ENCODE measurements around the gene SERPINI2.

The SERPINI2 gene

DNA sequence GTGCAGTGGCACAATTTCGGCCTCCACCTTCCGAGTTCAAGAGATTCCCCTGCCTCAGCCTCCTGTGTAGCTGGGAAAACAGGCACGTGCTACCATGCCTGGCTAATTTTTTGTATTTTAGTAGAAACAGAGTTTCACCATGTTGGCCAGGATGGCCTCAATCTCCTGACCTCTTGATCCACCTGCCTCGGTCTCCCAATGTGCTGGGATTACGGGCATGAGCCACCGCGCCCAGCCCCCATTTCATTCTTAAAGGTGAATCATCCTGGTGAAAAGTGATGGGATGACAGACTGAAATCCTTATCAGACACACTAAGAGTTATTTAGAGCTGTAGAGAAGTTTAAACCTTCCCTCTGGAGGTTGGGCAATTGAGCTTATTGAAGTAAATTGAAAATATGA lies 24.1 kb upstream of the SERPINI2 start:
- no peak for DNase-seq (ENCODE audit: low read depth)
- no peak overlapping the region for H3K4me3 ChIP-seq (ENCODE audit: low read length)
- TF ChIP-seq, protein P1, sequence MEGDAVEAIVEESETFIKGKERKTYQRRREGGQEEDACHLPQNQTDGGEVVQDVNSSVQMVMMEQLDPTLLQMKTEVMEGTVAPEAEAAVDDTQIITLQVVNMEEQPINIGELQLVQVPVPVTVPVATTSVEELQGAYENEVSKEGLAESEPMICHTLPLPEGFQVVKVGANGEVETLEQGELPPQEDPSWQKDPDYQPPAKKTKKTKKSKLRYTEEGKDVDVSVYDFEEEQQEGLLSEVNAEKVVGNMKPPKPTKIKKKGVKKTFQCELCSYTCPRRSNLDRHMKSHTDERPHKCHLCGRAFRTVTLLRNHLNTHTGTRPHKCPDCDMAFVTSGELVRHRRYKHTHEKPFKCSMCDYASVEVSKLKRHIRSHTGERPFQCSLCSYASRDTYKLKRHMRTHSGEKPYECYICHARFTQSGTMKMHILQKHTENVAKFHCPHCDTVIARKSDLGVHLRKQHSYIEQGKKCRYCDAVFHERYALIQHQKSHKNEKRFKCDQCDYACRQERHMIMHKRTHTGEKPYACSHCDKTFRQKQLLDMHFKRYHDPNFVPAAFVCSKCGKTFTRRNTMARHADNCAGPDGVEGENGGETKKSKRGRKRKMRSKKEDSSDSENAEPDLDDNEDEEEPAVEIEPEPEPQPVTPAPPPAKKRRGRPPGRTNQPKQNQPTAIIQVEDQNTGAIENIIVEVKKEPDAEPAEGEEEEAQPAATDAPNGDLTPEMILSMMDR (IDR thresholded peaks at IDR 0.05; ENCODE audit: insufficient read depth, low read depth, low read length, missing control alignments), result no peak

DNA sequence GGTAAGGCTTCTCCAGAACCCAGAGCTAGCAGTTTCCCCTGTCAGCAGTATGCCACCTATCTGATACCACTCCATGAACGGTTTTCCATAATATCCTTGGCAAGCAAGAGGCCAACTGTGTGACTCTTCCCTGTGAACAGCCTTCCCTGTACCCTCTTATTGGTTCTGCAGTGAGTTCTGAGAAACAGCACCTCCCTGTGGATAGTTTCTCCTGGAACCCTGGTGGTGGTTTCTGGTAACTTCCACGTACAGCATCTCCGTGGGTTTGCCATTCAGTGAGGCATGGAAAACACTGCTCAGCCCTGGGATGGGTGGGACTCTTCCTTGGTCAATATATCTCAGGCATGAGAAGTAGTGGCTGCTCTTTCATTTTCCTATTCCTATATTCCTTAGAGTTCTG lies 19.4 kb upstream of the SERPINI2 start:
- H3K4me3 ChIP-seq (ENCODE audit: low read length), result no peak overlapping the region
- TF ChIP-seq, protein P1 (IDR thresholded peaks at IDR 0.05; ENCODE audit: insufficient read depth, low read depth, low read length, missing control alignments), result peak; percentile 31
- DNase-seq (ENCODE audit: low read depth), result peak; percentile 4

DNA sequence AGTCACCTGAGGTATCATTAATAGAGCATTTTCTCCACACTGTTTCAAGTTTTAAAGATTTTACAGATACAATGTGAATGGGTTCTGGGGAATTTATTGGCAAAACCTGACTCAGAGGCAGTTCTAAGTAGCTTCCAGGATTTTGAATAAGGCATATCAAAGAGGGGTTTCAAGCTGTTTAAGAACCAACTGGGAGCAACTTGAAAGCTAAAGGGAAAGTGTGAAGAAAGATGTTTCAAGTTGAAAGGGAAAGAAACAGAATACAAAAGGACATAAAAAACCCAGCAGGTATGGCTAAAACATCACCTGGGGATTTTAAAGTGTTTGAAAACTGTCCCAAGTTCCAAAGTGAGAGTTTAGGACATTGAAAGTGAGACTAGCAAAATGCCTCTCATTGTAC lies 17.8 kb upstream of the SERPINI2 start:
- DNase-seq (ENCODE audit: low read depth), result no peak
- H3K4me3 ChIP-seq (ENCODE audit: low read length), result no peak overlapping the region
- TF ChIP-seq, protein P1 (IDR thresholded peaks at IDR 0.05; ENCODE audit: insufficient read depth, low read depth, low read length, missing control alignments), result no peak

DNA sequence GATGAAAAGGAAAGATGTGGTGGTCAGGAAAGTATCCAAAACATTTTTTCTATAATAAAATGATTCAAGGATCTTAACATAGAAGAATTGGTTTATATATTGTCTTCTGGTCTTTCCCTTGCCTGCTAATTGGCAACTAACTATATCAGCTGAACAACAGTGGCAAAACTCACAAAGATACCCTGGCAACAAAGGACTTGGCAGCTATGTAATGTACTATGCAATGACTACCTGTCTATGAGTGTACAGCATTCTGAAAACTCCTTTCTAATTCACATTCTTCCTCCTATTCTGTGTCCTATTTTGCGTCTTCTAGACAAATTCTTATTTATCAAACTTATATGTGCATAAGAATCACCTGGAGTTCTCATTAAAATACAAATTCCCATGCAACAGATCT lies 15.7 kb upstream of the SERPINI2 start:
- no peak overlapping the region for H3K4me3 ChIP-seq (ENCODE audit: low read length)
- TF ChIP-seq, protein P1 (IDR thresholded peaks at IDR 0.05; ENCODE audit: insufficient read depth, low read depth, low read length, missing control alignments), result no peak
- DNase-seq (ENCODE audit: low read depth), result no peak

DNA sequence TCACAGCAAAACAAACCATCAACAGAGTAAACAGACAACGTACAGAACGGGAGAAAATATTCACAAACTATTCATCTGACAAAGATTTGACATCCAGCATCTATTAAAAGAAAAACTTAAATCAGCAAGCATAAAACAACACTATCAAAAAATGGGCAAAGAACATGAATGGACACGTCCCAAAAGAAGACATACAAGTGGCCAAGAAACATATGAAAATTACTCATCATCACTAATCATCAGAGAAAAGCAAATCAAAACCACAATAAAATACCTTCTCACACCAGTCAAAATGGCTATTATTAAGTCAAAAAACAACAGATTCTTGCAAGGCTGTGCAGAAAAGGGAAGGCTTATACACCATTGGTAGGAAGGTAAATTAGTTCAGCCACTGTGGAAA lies 13.7 kb upstream of the SERPINI2 start:
- TF ChIP-seq, protein P1 (IDR thresholded peaks at IDR 0.05; ENCODE audit: insufficient read depth, low read depth, low read length, missing control alignments), result no peak
- DNase-seq (ENCODE audit: low read depth), result peak; percentile 44
- no peak overlapping the region for H3K4me3 ChIP-seq (ENCODE audit: low read length)

DNA sequence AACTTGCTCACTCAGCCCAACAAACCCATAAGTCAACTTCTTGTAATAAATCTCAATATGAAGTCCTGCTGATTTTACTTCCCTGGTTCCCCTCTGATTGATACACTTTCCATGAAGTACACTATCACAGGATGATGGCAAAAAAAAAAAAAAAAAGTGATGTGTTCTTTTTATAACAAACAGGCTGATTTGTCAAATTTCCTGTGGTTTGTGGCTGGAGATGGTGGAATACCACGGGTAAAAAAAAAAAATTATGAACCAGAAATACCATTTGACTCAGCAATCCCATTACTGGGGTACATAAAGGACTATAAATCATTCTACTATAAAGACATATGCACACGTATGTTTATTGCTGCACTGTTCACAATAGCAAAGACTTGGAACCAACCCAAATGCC lies 10.7 kb upstream of the SERPINI2 start:
- TF ChIP-seq, protein P1 (IDR thresholded peaks at IDR 0.05; ENCODE audit: insufficient read depth, low read depth, low read length, missing control alignments), result no peak
- DNase-seq (ENCODE audit: low read depth), result no peak
- H3K4me3 ChIP-seq (ENCODE audit: low read length), result no peak overlapping the region

DNA sequence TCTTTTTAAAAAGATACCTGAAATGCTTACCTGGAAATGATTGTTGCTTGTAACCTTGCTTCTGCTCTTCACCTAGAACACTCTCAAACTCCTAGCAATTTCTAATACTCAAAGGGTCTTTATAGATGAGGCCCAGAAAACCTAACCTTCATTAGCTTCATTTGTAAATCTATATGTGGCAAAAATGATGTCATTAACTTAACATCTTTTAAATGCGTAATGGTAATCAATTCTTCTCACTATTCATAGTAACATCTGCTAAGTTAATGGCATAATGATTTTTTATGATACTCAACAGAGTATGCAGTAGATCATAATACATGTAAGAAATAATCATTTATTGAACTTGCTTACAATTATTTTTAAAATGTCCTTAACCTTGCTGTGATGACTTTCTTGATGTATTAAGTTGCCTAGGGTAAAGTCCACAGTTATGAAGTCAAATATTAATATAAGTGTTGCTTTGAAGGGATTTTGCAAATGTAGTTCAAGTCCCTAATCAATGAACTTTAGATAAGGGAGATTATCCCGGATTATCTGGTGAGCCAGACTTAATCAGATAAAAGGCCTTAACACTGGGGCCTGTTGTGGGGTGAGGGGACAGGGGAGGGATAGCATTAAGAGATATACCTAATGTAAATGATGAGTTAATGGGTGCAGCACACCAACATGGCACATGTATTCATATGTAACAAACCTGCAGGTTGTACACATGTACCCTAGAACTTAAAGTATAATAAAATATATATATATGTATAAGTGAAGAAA lies 10.1 kb upstream of the SERPINI2 start:
- H3K4me3 ChIP-seq (ENCODE audit: low read length), result no peak overlapping the region
- TF ChIP-seq, protein P1 (IDR thresholded peaks at IDR 0.05; ENCODE audit: insufficient read depth, low read depth, low read length, missing control alignments), result no peak
- DNase-seq (ENCODE audit: low read depth), result no peak
